ENCODE measurements around the gene FXYD5.

DNA sequence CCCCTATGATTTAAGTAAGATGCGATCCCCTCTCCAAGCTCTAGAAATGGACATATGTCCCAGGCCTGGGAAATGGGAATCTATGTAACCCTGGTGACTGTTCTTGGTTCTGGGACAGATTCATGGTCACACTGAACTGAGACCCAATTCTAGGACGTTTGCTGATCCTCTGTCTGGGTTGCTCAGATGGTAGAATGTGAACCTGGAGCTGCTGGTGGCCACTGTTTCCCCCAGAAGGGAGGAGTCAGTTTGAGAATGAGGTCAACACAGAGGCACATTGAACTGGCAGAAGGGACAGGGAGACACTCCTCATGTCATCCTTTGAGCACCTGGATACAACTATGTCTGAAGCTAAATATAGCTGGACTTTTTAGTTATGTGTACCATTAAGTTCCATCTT, 44.9 kb downstream of the FXYD5 start:
- TF ChIP-seq POLR2AphosphoS5 (IDR thresholded peaks at IDR 0.05) (no peak), CTCF (IDR thresholded peaks at IDR 0.05) (no peak)
